Measurements from ENCODE around the gene CLASP1. TPM values are rescaled to one million over a fixed set of nuclear protein-coding genes. Genes with fewer than 3 reads are reported as not detected.
"Not testable (repeated sequence)": the region's sequence is repeated elsewhere in the genome, so short reads cannot be mapped to it uniquely, and the experiment has no call there.

Gene CLASP1
- polyA plus RNA-seq, 1 donor (not counting 4 experiments of a cell fraction or from before 2014, with no cell fraction given), result 16.7 TPM

- Histone ChIP-seq H2AFZ (ENCODE audit: control insufficient read depth, low read length) (no peak overlapping the region), H3K79me2 (ENCODE audit: control insufficient read depth, insufficient read depth, low read length) (no peaks in the 10 kb centered on the region), H4K20me1 (ENCODE audit: control insufficient read depth, extremely low read depth, insufficient read depth, low read length) (no peaks in the 10 kb centered on the region), H3K27me3 (ENCODE audit: control insufficient read depth, extremely low read depth, insufficient read depth, low read length) (no peaks in the 10 kb centered on the region), H3K4me2 (ENCODE audit: control insufficient read depth, extremely low read depth, insufficient read depth, low read depth, low read length) (no peak overlapping the region), H3K9ac (ENCODE audit: control insufficient read depth, extremely low read depth, insufficient read depth, low read length) (no peak overlapping the region), H3K9me1 (ENCODE audit: control insufficient read depth, extremely low read depth, insufficient read depth, low read length) (no peaks in the 10 kb centered on the region), H3K36me3 (ENCODE audit: control insufficient read depth in 2 of 2, extremely low read depth in 1 of 2, insufficient read depth in 2 of 2, low read length in 2 of 2) (peaks cover 11 to 28% of the 10 kb centered on the region in 2 experiments), H3K27ac (ENCODE audit: control insufficient read depth, insufficient read depth, low read length) (no peak overlapping the region), H3K4me1 (ENCODE audit: control insufficient read depth, extremely low read depth, insufficient read depth, low read length) (no peaks in the 10 kb centered on the region), H3K4me3 (ENCODE audit: control insufficient read depth in 2 of 3, extremely low read depth in 1 of 3, insufficient read depth in 2 of 3, low read depth in 1 of 3, low read length in 3 of 3) (no peak overlapping the region), H3K9me3 (ENCODE audit: control insufficient read depth, low read depth, low read length) (no peaks in the 10 kb centered on the region)
- no peak for FAIRE-seq
- no peak for DNase-seq (ENCODE audit: low read depth, low spot score)
- TF ChIP-seq EZH2 (IDR thresholded peaks at IDR 0.05; ENCODE audit: low read length) (no peak), CTCF (optimal IDR thresholded peaks at IDR 0.05 in 1 of 3, IDR thresholded peaks at IDR 0.05 in 1 of 3, conservative IDR thresholded peaks at IDR 0.05 in 1 of 3; ENCODE audit: extremely low read depth in 1 of 3, insufficient read depth in 2 of 3, low read length in 3 of 3) (no peak)
- dilution Hi-C loops (cut with MboI; ENCODE audit: extremely low pct_ligation_motif_present, low sequenced_read_pairs), result no loop called here
Observed at GRCh38 chr2:121375621-121376159, 273.6 kb downstream of the CLASP1 start.

- H3K4me1 ChIP-seq (ENCODE audit: control insufficient read depth, extremely low read depth, insufficient read depth, low read length); H3K79me2 ChIP-seq (ENCODE audit: control insufficient read depth, insufficient read depth, low read length); FAIRE-seq; H4K20me1 ChIP-seq (ENCODE audit: control insufficient read depth, extremely low read depth, insufficient read depth, low read length); H3K27me3 ChIP-seq (ENCODE audit: control insufficient read depth, extremely low read depth, insufficient read depth, low read length); H3K9ac ChIP-seq (ENCODE audit: control insufficient read depth, extremely low read depth, insufficient read depth, low read length); dilution Hi-C loops (cut with MboI; ENCODE audit: extremely low pct_ligation_motif_present, low sequenced_read_pairs); H2AFZ ChIP-seq (ENCODE audit: control insufficient read depth, low read length); DNase-seq (ENCODE audit: low read depth, low spot score); H3K4me3 ChIP-seq (ENCODE audit: control insufficient read depth in 2 of 3, extremely low read depth in 1 of 3, insufficient read depth in 2 of 3, low read depth in 1 of 3, low read length in 3 of 3); H3K4me2 ChIP-seq (ENCODE audit: control insufficient read depth, extremely low read depth, insufficient read depth, low read depth, low read length); H3K9me3 ChIP-seq (ENCODE audit: control insufficient read depth, low read depth, low read length); H3K27ac ChIP-seq (ENCODE audit: control insufficient read depth, insufficient read depth, low read length); H3K9me1 ChIP-seq (ENCODE audit: control insufficient read depth, extremely low read depth, insufficient read depth, low read length): not testable (repeated sequence)
- peaks cover 11 to 27% of the 10 kb centered on the region in 2 experiments for H3K36me3 ChIP-seq (ENCODE audit: control insufficient read depth in 2 of 2, extremely low read depth in 1 of 2, insufficient read depth in 2 of 2, low read length in 2 of 2)
Observed at GRCh38 chr2:121374412-121375075, 274.7 kb downstream of the CLASP1 start.

Data from keratinocyte (primary cell).